ENCODE results near the gene SEZ6L2.

SEZ6L2 gene

GRCh38 chr16:29825145-29826044 is 74.0 kb downstream of the SEZ6L2 start:
- peak in 1 of 2 donors; percentile 33 for DNase-seq (ENCODE audit: low read depth in 2 of 2)

GRCh38 chr16:29824589-29825144 is 74.7 kb downstream of the SEZ6L2 start:
- DNase-seq (ENCODE audit: low read depth in 2 of 2) = no peak

GRCh38 chr16:29821643-29822115 is 77.7 kb downstream of the SEZ6L2 start:
- no peak for DNase-seq (ENCODE audit: low read depth in 2 of 2)

Measured in stimulated activated CD8-positive, alpha-beta memory T cell treated with anti-CD3 and anti-CD28 coated beads, Interleukin-15, amount 100 ng/mL, for 48 hours (primary cell).